HG03025 (cell line): ENCODE results near the gene DCLRE1A.

Experiments
- ATAC-seq: cut with Tn5 transposase; IDR thresholded peaks from one replicate; pipeline ENCODE4 v1.9.1; 2021; ENCODE audit warnings: mild to moderate bottlenecking, moderate library complexity; ENCODE audit not compliant: unreplicated experiment, low FRiP score

DCLRE1A gene

DNA sequence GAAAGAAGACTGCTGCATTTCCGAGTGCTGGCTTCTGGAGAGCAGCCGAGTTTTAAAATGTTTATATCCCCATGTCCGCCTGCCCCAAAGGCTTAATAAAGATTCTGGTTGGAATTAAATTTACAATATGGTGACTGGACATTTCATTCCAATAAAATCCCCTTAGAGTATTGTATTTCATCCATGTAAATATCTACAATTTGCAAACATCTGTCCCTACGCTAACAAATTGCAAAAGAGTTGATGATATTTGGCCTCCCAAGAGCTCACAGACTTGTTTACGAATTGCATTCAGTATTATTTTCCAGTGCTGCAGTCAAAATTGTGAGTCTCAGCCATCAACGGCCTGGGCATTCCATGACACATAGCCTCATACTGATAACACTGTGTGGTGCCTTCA lies 52.3 kb downstream of the DCLRE1A start:
- no peak for ATAC-seq

GRCh38 chr10:113791691-113792090 lies 62.2 kb downstream of the DCLRE1A start:
- no peak for ATAC-seq

DNA sequence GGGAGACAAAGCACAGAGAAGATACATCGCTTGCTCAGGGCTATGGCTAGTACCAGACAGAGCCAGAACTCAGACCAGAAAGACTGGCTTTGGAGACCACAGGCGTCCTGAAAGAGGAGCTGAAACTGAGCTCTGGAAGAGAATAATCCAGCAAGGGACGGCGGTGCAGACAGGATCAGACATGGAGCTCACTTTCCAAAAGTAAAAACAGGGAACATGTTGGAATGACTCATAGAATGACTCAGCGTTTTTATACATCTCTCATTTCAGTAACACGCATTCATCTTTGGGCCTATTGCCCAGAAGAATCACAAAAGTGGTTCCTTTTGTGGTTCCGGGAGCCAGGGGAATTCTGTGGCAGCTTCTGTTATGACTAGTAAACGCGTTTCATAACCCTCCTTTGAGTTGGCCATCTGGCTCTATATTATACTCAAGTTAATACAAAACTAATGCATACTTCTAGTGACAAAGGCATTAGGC lies 65.2 kb downstream of the DCLRE1A start:
- no peak for ATAC-seq
